HG03280 (cell line): ENCODE data around the gene CALML5.

Source experiments
- ATAC-seq: cut with Tn5 transposase; IDR thresholded peaks from one replicate; pipeline ENCODE4 v1.9.1; 2021; ENCODE audit warnings: mild to moderate bottlenecking, moderate library complexity; ENCODE audit not compliant: unreplicated experiment

CALML5 gene

DNA sequence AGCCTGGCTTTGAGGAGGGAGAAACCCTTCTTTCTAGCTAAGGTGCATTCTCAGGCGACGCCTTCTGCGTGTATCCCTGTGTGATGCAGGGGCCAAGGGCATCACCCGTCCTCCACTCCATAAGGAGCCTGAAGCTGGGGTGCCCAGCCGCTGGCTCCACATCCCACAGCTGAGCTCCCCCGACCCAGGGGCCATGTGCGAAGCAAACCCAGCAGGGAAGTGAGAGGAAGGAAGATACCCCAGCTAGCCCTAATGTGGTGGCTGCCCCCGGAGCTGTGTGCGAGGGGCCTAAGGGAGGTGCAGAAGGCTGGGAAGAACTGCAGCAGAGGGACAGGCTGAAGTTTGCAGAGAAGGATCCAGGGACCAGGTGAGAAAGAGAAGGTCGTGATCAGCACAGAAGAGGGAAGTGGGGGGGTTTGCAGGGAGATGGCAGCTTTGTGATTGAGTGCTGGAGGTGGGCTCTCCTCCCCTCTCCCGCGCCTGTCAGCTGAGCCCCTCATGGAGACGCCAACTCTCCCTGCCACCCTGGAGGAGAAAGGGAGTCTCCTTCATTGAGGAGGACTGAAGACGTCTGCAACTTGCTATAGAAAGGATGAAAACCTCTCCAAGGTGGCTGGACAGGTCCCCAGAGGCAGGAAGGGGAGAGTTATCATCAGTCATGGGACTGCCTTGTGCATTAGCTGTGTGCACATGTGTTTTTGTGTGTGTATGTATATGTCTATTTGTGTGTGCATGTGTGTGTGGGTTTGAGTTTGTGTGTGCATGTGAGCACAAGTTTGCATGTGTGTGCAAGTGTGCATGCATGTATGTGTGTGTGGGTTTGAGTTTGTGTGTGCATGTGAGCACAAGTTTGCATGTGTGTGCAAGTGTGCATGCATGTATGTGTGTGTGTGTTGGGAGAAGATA, 3.5 kb upstream of the CALML5 start:
- ATAC-seq = no peak

DNA sequence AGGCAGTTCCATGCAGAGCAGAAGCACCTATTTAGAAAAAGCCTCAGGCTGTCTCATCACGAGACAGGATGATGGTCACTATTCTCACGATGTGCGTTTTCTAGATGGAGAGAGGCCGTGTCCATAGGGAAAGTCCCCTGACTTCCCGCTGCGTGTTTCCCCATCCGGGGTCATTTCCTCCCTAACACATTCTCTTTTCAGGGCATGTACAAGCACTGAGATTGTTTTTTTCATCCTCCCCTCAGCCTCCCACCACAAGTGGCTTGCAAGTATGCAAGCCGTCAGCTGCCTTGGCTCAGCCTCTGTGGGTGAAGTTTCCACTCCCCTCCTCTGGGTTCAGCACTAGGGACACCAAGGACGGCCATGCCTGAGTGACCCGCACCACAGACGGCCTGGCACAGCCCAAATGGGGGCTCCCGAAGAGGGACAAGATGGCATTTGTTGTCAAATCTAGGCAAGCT, 2.7 kb upstream of the CALML5 start:
- no peak for ATAC-seq

DNA sequence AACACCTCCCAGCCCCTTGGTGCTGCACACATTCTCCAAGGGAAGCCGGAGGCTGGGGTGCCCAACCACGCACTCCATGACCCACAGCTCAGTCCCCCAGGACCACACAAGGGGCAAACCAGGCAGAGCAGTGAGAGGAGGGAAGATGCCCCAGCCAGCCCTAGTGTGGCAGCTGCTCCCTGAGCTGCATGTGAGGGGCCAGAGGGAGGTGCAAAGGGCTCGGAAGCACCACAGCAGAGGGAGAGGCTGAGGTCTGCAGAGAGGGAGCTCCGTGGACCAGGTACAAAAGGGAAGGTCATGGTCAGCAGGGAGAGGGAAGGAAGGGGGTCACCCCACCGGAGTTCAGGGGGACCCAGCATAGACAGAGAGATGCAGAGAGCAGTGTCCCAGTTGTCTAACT, 1.5 kb upstream of the CALML5 start:
- ATAC-seq = no peak

DNA sequence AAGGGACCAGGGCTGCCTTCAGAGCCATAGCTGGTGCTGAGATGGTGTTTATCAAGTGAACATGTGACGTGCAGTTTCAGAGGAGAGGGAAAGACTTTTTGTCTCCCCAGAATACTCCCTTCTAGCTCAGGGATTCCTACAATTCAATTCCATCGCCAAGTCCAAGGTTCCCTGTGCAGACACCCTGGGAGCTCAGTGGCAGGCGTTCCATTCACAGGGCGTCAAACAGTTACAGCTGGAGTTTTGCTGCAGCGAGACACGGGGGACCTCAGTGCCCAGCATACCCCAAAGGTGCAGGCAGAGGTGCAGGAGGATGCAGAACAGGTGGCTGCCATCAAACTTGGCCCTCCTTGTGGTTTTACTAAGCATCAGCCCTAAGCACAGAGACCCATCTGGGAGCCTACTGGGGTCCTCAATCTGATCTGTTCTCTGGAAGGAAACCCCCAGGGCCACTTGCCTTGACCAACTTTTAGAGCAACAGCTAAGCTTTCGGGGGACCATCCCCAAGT, 846 bp upstream of the CALML5 start:
- ATAC-seq = no peak

DNA sequence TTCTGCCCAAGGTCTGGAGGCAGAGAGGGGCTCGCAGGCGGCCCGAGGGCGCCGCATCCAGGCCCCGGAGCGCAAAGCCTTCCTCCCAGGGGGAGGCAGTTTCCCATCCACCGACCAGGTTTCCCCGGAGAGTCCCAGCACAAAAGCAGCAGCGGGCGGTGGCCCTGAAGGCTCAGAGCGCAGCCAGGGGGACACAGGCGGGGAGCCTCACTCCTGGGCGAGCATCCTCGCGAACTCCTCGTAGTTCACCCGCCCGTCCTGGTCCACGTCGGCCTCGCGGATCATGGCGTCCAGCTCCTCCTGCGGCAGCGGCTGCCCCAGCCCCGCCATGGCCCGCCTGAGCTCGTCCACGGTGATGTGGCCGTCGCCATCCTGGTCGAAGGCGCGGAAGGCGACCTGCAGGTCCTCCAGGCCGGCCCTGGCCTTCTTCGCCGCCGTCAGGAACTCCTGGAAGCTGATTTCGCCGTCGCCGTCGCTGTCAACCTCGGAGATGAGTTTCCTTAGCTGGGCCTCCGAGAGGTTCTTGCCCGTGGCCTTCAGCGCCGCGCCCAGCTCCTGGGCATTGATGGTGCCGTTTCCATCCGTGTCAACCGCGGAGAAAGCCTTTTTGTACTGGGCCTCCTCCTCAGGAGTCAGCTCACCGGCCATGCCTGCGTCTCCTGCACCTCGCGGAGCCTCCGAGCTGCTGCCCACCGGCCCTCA, 428 bp downstream of the CALML5 start:
- ATAC-seq = no peak

DNA sequence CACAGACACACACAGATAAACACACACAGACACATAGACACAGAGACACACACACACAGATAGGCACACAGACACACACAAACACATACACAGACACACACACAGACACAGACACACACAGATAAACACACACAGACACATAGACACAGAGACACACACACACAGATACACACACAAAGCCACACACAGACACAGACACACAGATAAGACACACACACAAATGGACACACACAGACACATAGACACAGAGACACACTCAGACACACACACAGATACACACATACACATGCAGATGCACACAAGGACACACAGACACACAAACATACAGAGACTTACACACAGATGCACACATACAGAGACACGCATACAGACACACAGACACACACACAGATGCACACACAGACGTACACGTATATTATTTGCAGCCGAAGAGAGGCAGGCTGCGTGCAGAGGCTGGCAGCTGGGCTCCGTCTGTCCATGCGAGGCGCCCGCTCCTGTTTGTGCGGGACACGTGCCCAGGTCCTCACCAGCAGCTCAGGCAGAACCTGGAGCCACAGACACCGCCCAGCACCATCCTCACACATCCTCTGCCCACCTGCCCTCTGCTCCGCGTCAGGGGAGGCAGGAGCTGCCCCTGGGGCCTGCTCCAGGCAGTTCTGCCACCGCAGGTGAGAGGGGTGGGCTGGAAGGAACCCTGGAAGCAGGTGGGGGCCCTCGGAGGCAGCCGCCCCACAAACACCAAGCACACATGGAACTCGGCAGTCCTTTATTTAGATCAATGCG, 1.2 kb downstream of the CALML5 start:
- no peak for ATAC-seq

DNA sequence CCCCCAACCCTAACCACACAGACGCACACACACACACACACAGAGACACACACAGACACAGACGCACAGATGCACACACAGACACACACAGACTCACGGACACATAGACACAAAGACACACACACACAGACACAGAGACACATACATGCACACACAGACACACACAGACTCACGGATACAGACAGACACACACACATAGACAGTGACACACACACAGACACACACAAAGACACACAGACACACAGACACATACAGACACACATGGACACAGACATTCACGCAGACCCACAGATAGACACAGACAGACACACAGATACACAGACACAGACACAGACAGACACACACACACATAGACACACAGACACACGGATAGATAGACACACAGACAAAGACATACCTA, 2.1 kb downstream of the CALML5 start:
- no peak for ATAC-seq

DNA sequence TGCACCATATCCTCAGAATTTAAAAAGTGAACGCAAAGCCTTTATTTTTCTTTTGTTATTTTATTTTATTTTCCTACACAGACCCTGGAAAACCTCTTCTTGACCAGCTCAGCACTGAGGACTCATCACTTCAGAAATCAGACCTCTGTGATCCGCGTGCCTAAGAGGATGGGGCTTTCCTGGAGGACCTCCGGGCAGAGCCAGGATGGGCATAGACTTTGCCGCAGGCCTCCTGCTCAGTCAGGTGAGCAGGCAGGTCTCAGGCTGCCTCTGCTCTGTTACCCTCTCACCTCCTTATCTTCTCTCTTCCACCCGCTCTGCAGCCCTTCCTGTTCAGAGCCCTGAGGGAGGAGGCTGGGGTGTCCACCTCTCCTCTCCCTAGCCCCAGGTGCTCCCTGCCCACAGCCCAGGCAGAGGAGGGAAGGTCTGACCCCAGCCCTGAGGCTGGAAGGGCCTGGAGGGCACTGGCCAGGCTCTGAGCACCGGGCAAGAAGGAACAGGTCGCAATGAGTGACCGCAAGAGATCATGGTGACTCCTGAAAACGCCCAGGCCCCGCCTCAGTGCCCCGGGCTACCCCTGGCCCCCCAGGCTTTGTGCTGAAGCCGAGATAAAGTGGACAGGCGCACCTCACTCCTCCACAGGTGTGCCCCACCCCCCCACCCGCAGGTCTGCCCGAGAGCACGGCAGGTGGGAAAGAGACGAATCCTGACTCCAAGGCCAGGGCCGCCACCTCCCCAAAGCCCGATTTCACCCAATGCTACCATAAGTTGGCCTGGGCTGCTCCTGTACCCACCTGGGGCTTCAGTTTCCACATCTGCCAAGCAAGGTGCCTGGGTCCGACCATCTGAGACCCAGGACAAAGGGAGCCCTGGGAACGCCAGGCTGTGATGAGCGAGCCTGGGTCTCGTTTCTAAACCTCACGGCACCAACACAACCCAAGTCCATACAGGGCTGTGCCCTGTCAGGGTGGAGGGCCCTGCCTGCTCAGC, 2.8 kb downstream of the CALML5 start:
- no peak for ATAC-seq

DNA sequence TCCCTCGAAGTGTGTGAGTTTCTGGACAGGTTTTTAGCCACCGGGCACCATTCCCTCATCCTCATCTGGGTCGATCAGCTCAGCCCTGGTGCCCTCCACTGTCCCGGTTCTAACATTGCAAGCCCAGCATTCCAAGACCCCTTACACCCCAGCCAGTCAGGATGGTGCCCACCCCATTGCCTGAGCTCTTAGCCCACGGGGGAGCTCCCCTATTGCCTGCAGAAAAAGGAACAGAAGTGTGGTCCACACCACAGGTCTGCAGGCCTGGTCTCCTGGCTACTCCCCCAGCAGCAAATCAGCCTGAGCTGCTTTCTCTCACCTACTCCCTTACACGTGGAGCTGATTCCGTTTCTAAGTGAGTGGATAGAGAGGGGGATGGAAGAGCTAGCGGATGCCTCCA, 4.8 kb downstream of the CALML5 start:
- ATAC-seq = no peak

DNA sequence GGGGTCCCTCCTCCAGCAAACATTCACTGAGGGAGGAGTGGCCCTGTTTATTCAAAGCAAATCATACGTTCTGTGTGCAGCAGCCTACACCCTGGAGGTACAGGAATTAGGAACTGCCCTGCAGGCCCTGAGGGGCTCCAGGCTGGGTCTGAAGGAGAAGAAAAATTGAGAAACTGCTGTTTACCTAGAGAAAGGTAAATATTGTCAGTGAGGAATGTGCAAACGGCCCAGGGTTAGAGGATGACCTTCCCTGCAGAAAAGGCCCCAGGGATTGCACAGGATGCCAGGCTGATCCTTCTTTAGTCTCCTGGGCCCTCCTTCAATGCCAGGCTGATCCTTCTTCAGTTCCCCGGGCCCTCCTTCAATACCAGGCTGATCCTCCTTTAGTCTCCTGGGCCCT, 5.7 kb downstream of the CALML5 start:
- ATAC-seq = no peak

DNA sequence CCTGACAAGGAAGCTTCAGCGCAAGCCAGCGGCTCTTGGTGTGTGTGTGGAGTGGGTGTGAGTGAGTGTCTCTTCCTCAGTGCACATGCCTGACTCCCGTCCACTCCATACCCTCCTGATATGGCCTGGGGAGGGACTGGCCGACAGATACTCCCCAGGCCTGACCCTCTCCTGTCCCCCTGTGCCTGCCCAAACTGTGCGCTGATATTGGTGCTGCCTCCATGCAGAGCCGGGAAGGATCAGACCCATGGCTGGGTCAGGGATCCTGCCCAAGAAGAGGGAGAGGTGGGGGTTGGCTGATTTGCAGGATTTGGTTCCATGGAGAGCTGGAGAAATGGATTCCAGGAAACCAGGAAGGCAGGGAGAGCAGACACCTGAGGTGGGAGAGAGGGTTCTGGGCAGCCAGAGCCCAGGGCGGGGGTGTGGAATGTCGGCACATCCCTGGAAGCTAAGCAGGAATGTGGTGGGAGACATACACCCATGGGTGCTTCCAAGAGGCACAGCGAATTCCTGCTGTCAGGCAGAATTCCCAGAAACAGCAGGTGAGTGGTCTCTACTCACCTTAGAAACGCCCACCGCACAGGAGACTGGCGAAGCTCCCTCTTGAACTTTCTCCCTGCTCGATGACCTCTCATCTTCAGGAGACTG, 6.3 kb downstream of the CALML5 start:
- no peak for ATAC-seq

DNA sequence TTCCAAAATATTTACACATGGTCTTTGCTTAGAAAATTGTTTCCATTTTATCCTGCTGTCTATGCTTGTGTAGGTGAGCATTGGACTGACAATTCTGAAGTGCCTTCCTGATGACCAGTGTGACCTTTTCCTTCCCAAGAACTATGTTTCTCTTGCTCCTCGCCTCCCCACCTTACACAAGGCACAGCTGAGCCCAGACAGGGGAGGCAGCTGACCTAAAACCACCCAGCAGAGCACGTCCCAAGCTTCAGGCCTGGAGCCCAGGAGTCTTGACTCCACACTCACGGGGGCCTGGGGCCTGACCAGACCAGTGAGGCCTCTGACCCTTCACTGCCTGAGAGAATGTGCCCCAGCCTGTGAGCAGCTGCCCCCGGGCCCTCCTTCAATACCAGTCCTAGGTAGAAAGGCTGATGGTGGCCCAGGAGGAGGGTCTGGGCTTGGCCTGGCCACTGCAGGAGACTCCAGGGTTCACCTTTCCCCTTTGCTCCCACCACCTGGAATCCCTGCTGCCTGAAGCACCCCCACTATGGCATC, 7.0 kb downstream of the CALML5 start:
- ATAC-seq = no peak

DNA sequence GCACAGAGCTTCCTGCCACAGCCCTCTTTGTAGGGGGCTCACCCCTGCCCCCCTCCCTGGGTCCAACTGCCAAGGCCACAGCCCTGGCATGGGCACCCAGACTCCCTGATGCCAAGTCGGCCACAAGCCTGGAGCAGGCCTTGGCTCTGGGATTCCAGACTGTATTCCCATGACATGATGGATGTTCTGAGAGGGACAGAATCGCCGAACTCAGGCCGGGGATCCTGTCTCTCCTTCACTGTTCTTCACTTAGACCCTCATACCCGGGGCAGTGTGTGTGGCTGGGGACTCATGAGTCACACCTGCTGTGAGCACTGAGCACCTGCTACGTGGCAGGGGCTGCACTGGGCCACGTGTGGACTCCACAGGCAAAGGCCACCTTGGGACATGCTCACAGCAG, 7.9 kb downstream of the CALML5 start:
- no peak for ATAC-seq

DNA sequence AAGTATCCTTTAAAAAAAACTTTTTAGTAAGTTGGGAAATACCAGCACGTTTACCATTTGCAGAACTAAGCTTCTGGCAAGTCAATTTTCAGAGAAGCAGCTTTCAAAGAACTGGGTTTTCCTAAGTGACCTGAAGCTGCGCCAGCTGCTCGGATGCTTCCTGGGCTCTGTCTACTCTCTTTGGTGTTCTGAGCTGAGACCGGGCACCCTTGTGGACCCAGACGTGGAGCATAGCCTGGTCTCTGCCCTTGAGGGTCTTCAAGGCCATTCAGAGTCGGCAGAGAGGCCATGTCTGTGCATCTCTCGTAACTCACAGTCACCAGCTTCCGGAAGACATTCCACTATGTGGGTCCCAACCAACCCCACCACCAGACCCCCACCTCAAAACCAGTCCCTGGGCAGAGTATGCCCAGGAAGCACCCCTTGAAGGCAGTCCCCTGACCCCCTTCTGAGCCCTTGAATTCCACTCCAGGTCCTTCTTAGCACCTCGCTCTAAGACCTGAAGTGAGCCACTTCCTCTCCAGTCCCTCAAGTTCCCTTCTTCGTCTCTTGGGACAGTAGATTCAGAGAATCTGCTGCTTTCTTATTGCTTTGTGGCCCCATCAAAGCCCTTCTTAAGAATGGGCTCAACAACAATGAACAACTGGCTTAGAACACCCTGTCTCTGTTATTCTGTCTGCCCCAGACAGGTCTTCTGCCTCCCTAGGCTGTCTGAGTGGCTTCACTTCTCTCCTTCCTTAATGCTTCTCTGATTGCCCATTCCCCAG, 8.5 kb downstream of the CALML5 start:
- no peak for ATAC-seq

DNA sequence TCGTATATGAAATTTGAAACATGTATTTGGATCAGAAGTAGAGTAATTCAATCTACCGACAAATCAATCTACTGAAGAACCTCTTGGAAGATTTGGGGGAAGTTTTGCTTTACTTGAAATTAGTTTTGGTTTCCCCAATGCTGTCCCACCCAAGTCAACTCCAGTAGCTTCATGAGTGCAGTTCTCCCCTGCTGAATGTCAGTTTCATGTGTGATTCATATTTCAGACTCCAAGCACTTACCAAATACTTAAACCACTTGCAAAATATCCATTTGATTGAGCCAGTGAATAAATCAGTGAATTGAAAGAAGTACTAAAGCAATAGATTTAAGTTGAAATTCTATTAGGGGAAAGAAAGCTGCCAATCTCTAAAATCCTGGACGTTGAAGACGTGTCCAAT, 9.3 kb downstream of the CALML5 start:
- ATAC-seq = no peak

DNA sequence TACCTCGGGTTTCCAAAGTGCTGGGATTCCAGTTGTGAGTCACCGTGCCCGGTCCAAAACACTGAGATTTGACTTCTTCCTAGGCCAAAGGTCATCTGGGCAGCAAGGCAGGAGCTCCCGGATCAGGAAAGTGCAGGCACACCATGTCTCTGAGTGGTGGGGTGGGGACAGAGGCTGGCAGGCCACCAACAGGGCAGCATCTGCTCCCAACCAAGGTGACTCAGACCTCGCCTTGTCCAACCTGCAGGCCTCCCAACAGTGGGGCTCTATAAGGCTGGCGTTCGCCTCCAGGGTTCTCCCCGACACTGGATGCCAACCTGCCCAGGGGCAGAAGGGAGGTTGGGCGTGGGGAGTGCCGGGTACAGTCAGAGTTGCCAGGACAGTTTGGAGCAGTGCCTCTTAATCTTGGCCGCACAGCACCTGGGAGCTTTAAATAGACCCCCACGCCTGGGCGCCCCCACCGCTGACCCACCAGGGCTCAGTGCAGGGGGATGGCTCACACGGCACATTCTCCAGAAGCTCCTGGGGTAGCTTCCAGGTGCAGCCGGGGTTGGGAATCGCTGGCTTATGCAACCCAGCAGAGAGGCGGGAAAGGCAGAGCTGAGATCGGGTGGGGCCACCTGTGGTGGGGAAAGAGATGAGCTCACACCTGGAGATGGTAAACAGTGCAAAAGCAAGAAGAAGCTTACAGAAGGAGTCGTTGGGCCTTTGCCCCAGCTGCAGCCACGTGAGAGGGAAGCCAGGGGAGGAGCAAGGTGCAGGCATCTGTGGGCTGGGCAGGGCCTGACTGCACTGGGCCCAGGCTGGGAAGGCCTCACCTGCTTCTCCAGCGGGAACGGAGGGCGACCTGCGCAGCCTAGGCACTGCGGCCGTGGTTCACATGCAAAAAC, 10.9 kb downstream of the CALML5 start:
- no peak for ATAC-seq

DNA sequence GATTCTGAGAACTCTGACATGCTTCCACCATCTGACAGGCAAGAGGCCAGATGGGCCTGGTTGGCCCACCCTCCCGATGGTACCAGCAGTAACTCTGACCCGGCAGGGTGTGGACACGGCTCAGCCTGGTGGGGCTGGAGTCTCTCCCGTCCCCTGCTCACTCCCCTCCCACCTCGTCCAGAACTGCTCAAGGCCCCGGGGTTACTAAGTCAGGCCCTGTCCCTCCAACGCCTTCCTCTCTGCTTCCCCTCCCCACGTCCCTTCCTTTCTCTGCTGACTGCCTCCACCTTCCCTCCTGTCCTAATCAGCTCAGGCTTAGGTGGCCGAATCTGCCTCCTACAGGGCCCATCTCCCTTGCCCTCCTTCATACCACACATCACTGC, 12.5 kb downstream of the CALML5 start:
- ATAC-seq = no peak
